ENCODE data around the gene BCL11A. TPM values are rescaled to one million over a fixed set of nuclear protein-coding genes. Genes with fewer than 3 reads are reported as not detected.

Gene BCL11A
- total RNA-seq, 4 donors from 2014 or later = 1.5 to 8.8 (median 3.2) TPM

- H3K4me1 ChIP-seq = peaks cover 0 to 27% of the 10 kb centered on the region in 2 donors
- H3K27me3 ChIP-seq = peaks cover 12 to 42% of the 10 kb centered on the region in 2 donors
- intact Hi-C loops (cut with DNase I; ENCODE audit: low total_unique reads) = no loop called here
Observed at GRCh38 chr2:60554074-60554645, 706 bp upstream of the BCL11A start.

GRCh38 chr2:60552851-60553494, 481 bp downstream of the BCL11A start:
- intact Hi-C loops (cut with DNase I; ENCODE audit: low total_unique reads) = no loop called here
- H3K27me3 ChIP-seq = peaks cover 12 to 53% of the 10 kb centered on the region in 2 donors

More at GRCh38 chr2:60554074-60554645, 706 bp upstream of the BCL11A start:
- Histone ChIP-seq H3K4me3 (peak overlapping the region; percentile 39 to 50), H3K36me3 (no peaks in the 10 kb centered on the region), H3K9me3 (no peaks in the 10 kb centered on the region), H3K27ac (peak overlapping the region in 1 of 2 donors; percentile 3)
- no peak for DNase-seq
- no peak for TF ChIP-seq POLR2A (IDR thresholded peaks at IDR 0.05)
- TF ChIP-seq, protein P1, sequence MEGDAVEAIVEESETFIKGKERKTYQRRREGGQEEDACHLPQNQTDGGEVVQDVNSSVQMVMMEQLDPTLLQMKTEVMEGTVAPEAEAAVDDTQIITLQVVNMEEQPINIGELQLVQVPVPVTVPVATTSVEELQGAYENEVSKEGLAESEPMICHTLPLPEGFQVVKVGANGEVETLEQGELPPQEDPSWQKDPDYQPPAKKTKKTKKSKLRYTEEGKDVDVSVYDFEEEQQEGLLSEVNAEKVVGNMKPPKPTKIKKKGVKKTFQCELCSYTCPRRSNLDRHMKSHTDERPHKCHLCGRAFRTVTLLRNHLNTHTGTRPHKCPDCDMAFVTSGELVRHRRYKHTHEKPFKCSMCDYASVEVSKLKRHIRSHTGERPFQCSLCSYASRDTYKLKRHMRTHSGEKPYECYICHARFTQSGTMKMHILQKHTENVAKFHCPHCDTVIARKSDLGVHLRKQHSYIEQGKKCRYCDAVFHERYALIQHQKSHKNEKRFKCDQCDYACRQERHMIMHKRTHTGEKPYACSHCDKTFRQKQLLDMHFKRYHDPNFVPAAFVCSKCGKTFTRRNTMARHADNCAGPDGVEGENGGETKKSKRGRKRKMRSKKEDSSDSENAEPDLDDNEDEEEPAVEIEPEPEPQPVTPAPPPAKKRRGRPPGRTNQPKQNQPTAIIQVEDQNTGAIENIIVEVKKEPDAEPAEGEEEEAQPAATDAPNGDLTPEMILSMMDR (IDR thresholded peaks at IDR 0.05) = no peak

DNA sequence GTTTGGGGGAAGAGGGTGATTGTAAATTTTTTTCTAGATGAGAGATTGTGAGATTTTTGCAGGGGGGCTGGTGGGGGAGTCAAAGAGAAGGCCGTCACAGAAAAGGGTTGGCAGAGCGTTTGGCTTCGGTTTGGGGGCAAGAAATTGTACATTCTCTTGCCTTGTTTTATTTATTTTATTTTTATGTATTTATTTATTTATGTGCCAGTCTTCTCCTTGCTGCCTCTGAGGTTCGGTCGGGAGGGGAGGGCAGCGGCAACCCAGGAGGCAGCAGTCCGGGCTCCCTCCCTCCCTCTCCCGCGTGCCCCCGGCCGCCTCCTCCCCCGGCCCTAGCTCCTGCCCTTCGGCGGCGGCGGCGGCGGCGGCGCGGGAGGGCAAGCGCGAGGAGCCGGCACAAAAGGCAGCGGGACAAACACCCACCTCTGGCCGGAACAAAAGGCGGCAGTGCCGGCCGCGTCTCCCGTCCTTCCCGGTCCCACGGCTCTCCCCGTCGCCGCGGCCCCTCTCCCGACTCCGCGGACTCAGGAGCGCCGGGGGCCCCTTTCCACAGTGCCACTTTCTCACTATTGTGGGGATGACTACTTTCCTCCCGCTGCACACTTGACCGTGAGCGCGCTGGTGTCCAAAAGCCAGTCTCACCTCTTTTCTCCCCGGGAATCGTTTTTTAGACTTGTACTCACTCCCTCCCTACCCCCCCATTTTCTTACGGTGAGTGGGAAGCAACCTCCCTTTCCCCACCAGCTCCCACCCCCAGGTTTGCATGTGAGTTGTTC, 1.2 kb downstream of the BCL11A start:
- TF ChIP-seq POLR2A (IDR thresholded peaks at IDR 0.05) = no peak
- TF ChIP-seq, protein P1 (IDR thresholded peaks at IDR 0.05) = no peak
- DNase-seq = no peak

More at GRCh38 chr2:60552851-60553494, 481 bp downstream of the BCL11A start:
- no peak for TF ChIP-seq POLR2A (IDR thresholded peaks at IDR 0.05)
- TF ChIP-seq, protein P1 (IDR thresholded peaks at IDR 0.05) = no peak
- Histone ChIP-seq H3K36me3 (no peaks in the 10 kb centered on the region), H3K4me3 (peak overlapping the region in 1 of 2 donors; percentile 50), H3K4me1 (peaks cover 0 to 29% of the 10 kb centered on the region in 2 donors), H3K27ac (no peak overlapping the region), H3K9me3 (no peaks in the 10 kb centered on the region)
- no peak for DNase-seq

GRCh38 chr2:60551240-60552077, 2.0 kb downstream of the BCL11A start:
- peaks cover 0 to 29% of the 10 kb centered on the region in 2 donors for H3K4me1 ChIP-seq
- DNase-seq = no peak
- H3K27ac ChIP-seq = no peak overlapping the region
- H3K4me3 ChIP-seq = peak overlapping the region in 1 of 2 donors; percentile 50
- intact Hi-C loops (cut with DNase I; ENCODE audit: low total_unique reads) = no loop called here
- peaks cover 7 to 53% of the 10 kb centered on the region in 2 donors for H3K27me3 ChIP-seq
- TF ChIP-seq POLR2A (IDR thresholded peaks at IDR 0.05) = no peak
- H3K9me3 ChIP-seq = no peaks in the 10 kb centered on the region
- H3K36me3 ChIP-seq = no peaks in the 10 kb centered on the region

More for the DNA sequence above, 1.2 kb downstream of the BCL11A start:
- peaks cover 0 to 29% of the 10 kb centered on the region in 2 donors for H3K4me1 ChIP-seq
- H3K27me3 ChIP-seq = peaks cover 9 to 54% of the 10 kb centered on the region in 2 donors
- H3K27ac ChIP-seq = no peak overlapping the region
- peak overlapping the region in 1 of 2 donors; percentile 50 for H3K4me3 ChIP-seq
- intact Hi-C loops (cut with DNase I; ENCODE audit: low total_unique reads) = no loop called here
- H3K36me3 ChIP-seq = no peaks in the 10 kb centered on the region
- H3K9me3 ChIP-seq = no peaks in the 10 kb centered on the region

GRCh38 chr2:60550984-60551239, 2.5 kb downstream of the BCL11A start:
- H3K4me1 ChIP-seq = peaks cover 0 to 29% of the 10 kb centered on the region in 2 donors
- H3K27me3 ChIP-seq = peaks cover 7 to 50% of the 10 kb centered on the region in 2 donors
- DNase-seq = no peak
- H3K27ac ChIP-seq = no peak overlapping the region
- peak overlapping the region in 1 of 2 donors; percentile 49 for H3K4me3 ChIP-seq
- TF ChIP-seq, protein P1 (IDR thresholded peaks at IDR 0.05) = no peak
- no peak for TF ChIP-seq POLR2A (IDR thresholded peaks at IDR 0.05)
- no peaks in the 10 kb centered on the region for H3K36me3 ChIP-seq
- no peaks in the 10 kb centered on the region for H3K9me3 ChIP-seq
- intact Hi-C loops (cut with DNase I; ENCODE audit: low total_unique reads) = no loop called here
